IMR-90 (cell line): ENCODE results near the gene EPGN. TPM values are rescaled to one million over a fixed set of nuclear protein-coding genes. Genes with fewer than 3 reads are reported as not detected.

Experiments used
- ATAC-seq: fragments of 200-7000 bp; cut with Tn5 transposase; 2 replicates; pipeline ENCODE4 v1.9.1; 2020; ENCODE audit warnings: low read depth, mild to moderate bottlenecking, moderate library complexity
- BruUV-seq: library from RNA; stranded (reverse); fragments of 400-500 nt; replicated peaks from 2 replicates; lab custom pipeline; 2021; lab: Mats Ljungman, UMichigan
- CTCF ChIA-PET: fragments of 300-600 bp; formaldehyde crosslinking; extraction: SDS; loops from one replicate; lab custom pipeline; 2021; ENCODE audit warnings: antibody characterized with exemption; lab: Yijun Ruan, JAX
- POLR2A ChIA-PET: fragments of 300-600 bp; sonication (Branson Sonifier 250); formaldehyde crosslinking; loops from one replicate; lab custom pipeline; 2022; ENCODE audit warnings: antibody characterized with exemption; ENCODE audit not compliant: unreplicated experiment; lab: Charles Lee
- DNase-seq: peaks from one replicate; pipeline ENCODE4 v3.0.0; 2013
- H2AFZ ChIP-seq: replicated peaks from 2 replicates; pipeline ENCODE3; 2013; ENCODE audit warnings: low read length, mild to moderate bottlenecking; ENCODE audit not compliant: poor library complexity
- H2AK5ac ChIP-seq: 2 replicates; pipeline ENCODE4 v1.6.1; 2013; ENCODE audit warnings: low read depth, low read length, inconsistent platforms
- H2AK9ac ChIP-seq: replicated peaks from 2 replicates; pipeline ENCODE3; 2013; ENCODE audit warnings: mild to moderate bottlenecking, low read depth, low read length, moderate library complexity; ENCODE audit not compliant: poor library complexity
- H2BK120ac ChIP-seq: 2 replicates; pipeline ENCODE4 v1.6.1; 2013; ENCODE audit warnings: low read depth, low read length, inconsistent platforms
- H2BK15ac ChIP-seq: 3 replicates; pipeline ENCODE4 v1.6.1; 2013; ENCODE audit warnings: low read depth, low read length, inconsistent platforms
- H2BK20ac ChIP-seq: 2 replicates; pipeline ENCODE4 v1.6.1; 2013; ENCODE audit warnings: low read depth, mild to moderate bottlenecking, inconsistent platforms, low read length, moderate library complexity
- H2BK5ac ChIP-seq: 2 replicates; pipeline ENCODE4 v1.6.1; 2013; ENCODE audit warnings: mild to moderate bottlenecking, low read depth, low read length, inconsistent platforms; ENCODE audit not compliant: poor library complexity, severe bottlenecking
- H3K14ac ChIP-seq: replicated peaks from 2 replicates; pipeline ENCODE4 v1.6.1; 2013; ENCODE audit warnings: low read depth, low read length, inconsistent platforms
- H3K18ac ChIP-seq: 2 replicates; pipeline ENCODE4 v1.6.1; 2013; ENCODE audit warnings: low read depth, low read length, control low read depth
- H3K23ac ChIP-seq: 2 replicates; pipeline ENCODE4 v1.6.1; 2013; ENCODE audit warnings: low read depth, low read length, inconsistent platforms
- H3K27ac ChIP-seq: 2 replicates; pipeline ENCODE4 v1.5.1; 2013; ENCODE audit warnings: mild to moderate bottlenecking, control low read depth, low read length; ENCODE audit not compliant: insufficient read depth
- H3K27me3 ChIP-seq: 2 replicates; pipeline ENCODE4 v1.6.1; 2013; ENCODE audit warnings: low read length; ENCODE audit not compliant: control insufficient read depth, insufficient read depth
- H3K36me3 ChIP-seq: 2 replicates; pipeline ENCODE4 v1.6.1; 2013; ENCODE audit warnings: low read length, mixed read lengths; ENCODE audit not compliant: control insufficient read depth, insufficient read depth
- H3K4ac ChIP-seq: 2 replicates; pipeline ENCODE4 v1.6.1; 2013; ENCODE audit warnings: low read depth, low read length, inconsistent platforms
- H3K4me1 ChIP-seq: 2 replicates; pipeline ENCODE4 v1.6.1; 2013; ENCODE audit warnings: low read length, mixed read lengths; ENCODE audit not compliant: control insufficient read depth, insufficient read depth
- H3K4me2 ChIP-seq: 2 replicates; pipeline ENCODE4 v1.6.1; 2013; ENCODE audit warnings: low read depth, mild to moderate bottlenecking, control low read depth, low read length, moderate library complexity
- H3K4me3 ChIP-seq: 2 replicates; pipeline ENCODE4 v1.5.1; 2013; ENCODE audit warnings: low read depth, mild to moderate bottlenecking, control low read depth, low read length, moderate library complexity; ENCODE audit not compliant: insufficient read depth
- H3K56ac ChIP-seq: 2 replicates; pipeline ENCODE4 v1.6.1; 2013; ENCODE audit warnings: low read length, inconsistent platforms; ENCODE audit not compliant: insufficient read depth; ENCODE audit errors: extremely low read depth
- H3K79me1 ChIP-seq, 2 experiments: 2 replicates each; pipeline ENCODE4 v1.6.1; 2013; ENCODE audit warnings: low read length in 2 of 2, inconsistent platforms in 1 of 2, low read depth in 1 of 2
- H3K9ac ChIP-seq: 2 replicates; pipeline ENCODE4 v1.6.1; 2013; ENCODE audit warnings: low read depth, low read length, control low read depth
- H3K9me1 ChIP-seq: 2 replicates; pipeline ENCODE4 v1.6.1; 2013; ENCODE audit warnings: low read length, inconsistent platforms; ENCODE audit not compliant: insufficient read depth
- H3K9me3 ChIP-seq: 2 replicates; pipeline ENCODE4 v1.6.1; 2013; ENCODE audit warnings: low read length; ENCODE audit not compliant: control insufficient read depth, insufficient read depth
- H4K20me1 ChIP-seq: 2 replicates; pipeline ENCODE4 v1.6.1; 2013; ENCODE audit warnings: low read length, inconsistent platforms; ENCODE audit not compliant: insufficient read depth
- H4K5ac ChIP-seq: 2 replicates; pipeline ENCODE4 v1.6.1; 2013; ENCODE audit warnings: mild to moderate bottlenecking, low read depth, low read length, control low read depth
- H4K8ac ChIP-seq, 2 experiments: 2 replicates each; pipeline ENCODE4 v1.6.1; 2013; ENCODE audit warnings: low read depth in 2 of 2, low read length in 2 of 2, control low read depth in 1 of 2, inconsistent platforms in 1 of 2
- H4K91ac ChIP-seq: 2 replicates; pipeline ENCODE4 v1.6.1; 2013; ENCODE audit warnings: low read depth, low read length, inconsistent platforms; ENCODE audit not compliant: insufficient read depth
- MAFK ChIP-seq: IDR thresholded peaks from 2 replicates; pipeline ENCODE4 v1.6.1; 2012; ENCODE audit warnings: low read depth, low read length, improper control_type of control experiment
- NFE2L2 ChIP-seq: fragments of 150-350 bp; IDR thresholded peaks from 2 replicates; pipeline ENCODE4 v1.6.1; 2016; ENCODE audit warnings: low read depth, mild to moderate bottlenecking, low read length
- WGBS, 2 experiments: methylation state at CpG; one replicate each; pipeline versions ENCODE4 v1.1.5 to v1.1.7; 2013; ENCODE audit warnings: missing lambda C conversion rate in 2 of 2; ENCODE audit not compliant: insufficient read length in 1 of 2; ENCODE audit errors: extremely low coverage in 2 of 2; 5-methylcytosine and 5-hydroxymethylcytosine counted together
- dilution Hi-C: fragments of 300-500 bp; cut with HindIII; formaldehyde crosslinking; loops from one replicate; pipeline ENCODE4 v1.14.3; 2018; ENCODE audit warnings: low sequenced_read_pairs; ENCODE audit not compliant: unreplicated experiment
- in situ Hi-C: fragments of 300-500 bp; cut with MboI; formaldehyde crosslinking; loops from 3 replicates; pipeline ENCODE4 v1.14.3; 2019; ENCODE audit warnings: low sequenced_read_pairs, inconsistent platforms, mixed read lengths
- intact Hi-C: fragments of 100-400 bp; cut with micrococcal nuclease; formaldehyde crosslinking; loops from 2 replicates; pipeline ENCODE4 v1.10.0; 2022
- polyA plus RNA-seq, 3 experiments: library from polyadenylated mRNA; depleted of rRNA; stranded (reverse); fragments of >200 nt; gene quantifications; 2 replicates each; pipeline ENCODE4 v1.2.3, GENCODE V29; 2012; ENCODE audit warnings: low replicate concordance in 1 of 3
- total RNA-seq: library from RNA; depleted of rRNA; stranded (reverse); fragments of >200 nt; gene quantifications from 2 replicates; pipeline ENCODE4 v1.2.3, GENCODE V29; 2012
- TF ChIP-seq, protein P1 (sequence below): fragments of 150-350 bp; IDR thresholded peaks from 2 replicates; pipeline ENCODE4 v1.6.1; 2017; ENCODE audit warnings: mild to moderate bottlenecking, antibody characterized with exemption, low read length, low read depth
- TF ChIP-seq, protein P2 (sequence below): fragments of 150-350 bp; IDR thresholded peaks from 2 replicates; pipeline ENCODE4 v1.6.1; 2016; ENCODE audit warnings: low read depth, mild to moderate bottlenecking, low read length, moderate library complexity, borderline replicate concordance
- TF ChIP-seq, protein P3 (sequence below): conservative IDR thresholded peaks from 2 replicates; pipeline ENCODE4 v1.5.1; 2012; ENCODE audit warnings: mild to moderate bottlenecking, low read depth, low read length, improper control_type of control experiment

Gene EPGN
- total and polyA plus RNA-seq, 2 of the 4 experiments (the other 2 are of a cell fraction), result 0.18 TPM; not detected in 1

DNA sequence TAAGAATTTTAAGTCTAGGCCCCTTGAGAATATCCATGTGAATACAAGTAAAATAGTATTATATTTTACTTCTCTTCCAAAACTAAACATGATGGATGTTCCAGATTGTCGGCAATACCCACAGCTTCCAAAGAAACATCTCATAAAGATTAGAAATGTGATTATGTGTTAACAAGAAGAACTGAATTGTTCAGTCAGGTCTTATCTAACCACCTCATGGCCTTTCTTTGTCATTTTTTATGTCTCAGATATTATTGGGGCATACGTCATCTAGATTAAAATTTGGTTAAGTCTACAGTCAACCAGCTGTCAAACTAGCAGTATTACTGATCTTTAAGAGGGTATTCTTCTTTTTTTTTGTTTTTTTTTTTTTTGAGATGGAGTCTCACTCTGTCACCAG lies 10.0 kb downstream of the EPGN start:
- Histone ChIP-seq H3K4ac (no peak overlapping the region), H2BK15ac (no peak overlapping the region), H2AK5ac (no peak overlapping the region), H3K14ac (no peak overlapping the region), H3K23ac (no peak overlapping the region), H4K8ac (no peak overlapping the region), H3K9me1 (no peaks in the 10 kb centered on the region), H3K27me3 (peaks cover 2% of the 10 kb centered on the region), H3K36me3 (no peaks in the 10 kb centered on the region), H4K20me1 (no peaks in the 10 kb centered on the region), H3K27ac (no peak overlapping the region), H2BK5ac (no peak overlapping the region), H3K9me3 (no peaks in the 10 kb centered on the region), H3K18ac (no peak overlapping the region), H3K9ac (no peak overlapping the region), H2AFZ (no peak overlapping the region), H3K4me3 (no peak overlapping the region), H3K4me2 (no peak overlapping the region), H4K91ac (no peak overlapping the region), H2AK9ac (no peak overlapping the region), H2BK120ac (no peak overlapping the region), H4K5ac (no peak overlapping the region), H3K79me1 (no peaks in the 10 kb centered on the region), H2BK20ac (no peak overlapping the region), H3K56ac (no peak overlapping the region), H3K4me1 (no peaks in the 10 kb centered on the region)
- in situ Hi-C loops (loop anchor here (25.0 kb wide), 1 partner anchor 656 kb away; no protein-coding TSS in a partner anchor), dilution Hi-C loops (no loop called here), intact Hi-C loops (no loop called here)
- TF ChIP-seq NFE2L2, result no peak
- TF ChIP-seq MAFK, result no peak
- TF ChIP-seq, protein P1, sequence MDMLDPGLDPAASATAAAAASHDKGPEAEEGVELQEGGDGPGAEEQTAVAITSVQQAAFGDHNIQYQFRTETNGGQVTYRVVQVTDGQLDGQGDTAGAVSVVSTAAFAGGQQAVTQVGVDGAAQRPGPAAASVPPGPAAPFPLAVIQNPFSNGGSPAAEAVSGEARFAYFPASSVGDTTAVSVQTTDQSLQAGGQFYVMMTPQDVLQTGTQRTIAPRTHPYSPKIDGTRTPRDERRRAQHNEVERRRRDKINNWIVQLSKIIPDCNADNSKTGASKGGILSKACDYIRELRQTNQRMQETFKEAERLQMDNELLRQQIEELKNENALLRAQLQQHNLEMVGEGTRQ, result no peak
- TF ChIP-seq, protein P2, sequence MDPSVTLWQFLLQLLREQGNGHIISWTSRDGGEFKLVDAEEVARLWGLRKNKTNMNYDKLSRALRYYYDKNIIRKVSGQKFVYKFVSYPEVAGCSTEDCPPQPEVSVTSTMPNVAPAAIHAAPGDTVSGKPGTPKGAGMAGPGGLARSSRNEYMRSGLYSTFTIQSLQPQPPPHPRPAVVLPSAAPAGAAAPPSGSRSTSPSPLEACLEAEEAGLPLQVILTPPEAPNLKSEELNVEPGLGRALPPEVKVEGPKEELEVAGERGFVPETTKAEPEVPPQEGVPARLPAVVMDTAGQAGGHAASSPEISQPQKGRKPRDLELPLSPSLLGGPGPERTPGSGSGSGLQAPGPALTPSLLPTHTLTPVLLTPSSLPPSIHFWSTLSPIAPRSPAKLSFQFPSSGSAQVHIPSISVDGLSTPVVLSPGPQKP, result no peak
- TF ChIP-seq, protein P3, sequence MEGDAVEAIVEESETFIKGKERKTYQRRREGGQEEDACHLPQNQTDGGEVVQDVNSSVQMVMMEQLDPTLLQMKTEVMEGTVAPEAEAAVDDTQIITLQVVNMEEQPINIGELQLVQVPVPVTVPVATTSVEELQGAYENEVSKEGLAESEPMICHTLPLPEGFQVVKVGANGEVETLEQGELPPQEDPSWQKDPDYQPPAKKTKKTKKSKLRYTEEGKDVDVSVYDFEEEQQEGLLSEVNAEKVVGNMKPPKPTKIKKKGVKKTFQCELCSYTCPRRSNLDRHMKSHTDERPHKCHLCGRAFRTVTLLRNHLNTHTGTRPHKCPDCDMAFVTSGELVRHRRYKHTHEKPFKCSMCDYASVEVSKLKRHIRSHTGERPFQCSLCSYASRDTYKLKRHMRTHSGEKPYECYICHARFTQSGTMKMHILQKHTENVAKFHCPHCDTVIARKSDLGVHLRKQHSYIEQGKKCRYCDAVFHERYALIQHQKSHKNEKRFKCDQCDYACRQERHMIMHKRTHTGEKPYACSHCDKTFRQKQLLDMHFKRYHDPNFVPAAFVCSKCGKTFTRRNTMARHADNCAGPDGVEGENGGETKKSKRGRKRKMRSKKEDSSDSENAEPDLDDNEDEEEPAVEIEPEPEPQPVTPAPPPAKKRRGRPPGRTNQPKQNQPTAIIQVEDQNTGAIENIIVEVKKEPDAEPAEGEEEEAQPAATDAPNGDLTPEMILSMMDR, result no peak
- POLR2A ChIA-PET, result interaction anchor here (0.6 to 0.7 kb wide), 2 partner anchors 60 to 214 kb away, joined by 4 to 7 read pairs; no protein-coding TSS in a partner anchor
- CTCF ChIA-PET, result interaction anchor here (0.6 to 2.1 kb wide), 5 partner anchors 50 to 357 kb away, joined by 3 to 16 read pairs (median 5); no protein-coding TSS in a partner anchor
- ATAC-seq (no peak), DNase-seq (no peak)
- WGBS, 2 experiments, result no CpG with 5 or more reads among the region's 2 CpGs
- no TSS peak for BruUV-seq
